ENCODE data around the gene TRIM21.
"Not testable (repeated sequence)": the region's sequence is repeated elsewhere in the genome, so short reads cannot be mapped to it uniquely, and the experiment has no call there.

TRIM21 gene

DNA sequence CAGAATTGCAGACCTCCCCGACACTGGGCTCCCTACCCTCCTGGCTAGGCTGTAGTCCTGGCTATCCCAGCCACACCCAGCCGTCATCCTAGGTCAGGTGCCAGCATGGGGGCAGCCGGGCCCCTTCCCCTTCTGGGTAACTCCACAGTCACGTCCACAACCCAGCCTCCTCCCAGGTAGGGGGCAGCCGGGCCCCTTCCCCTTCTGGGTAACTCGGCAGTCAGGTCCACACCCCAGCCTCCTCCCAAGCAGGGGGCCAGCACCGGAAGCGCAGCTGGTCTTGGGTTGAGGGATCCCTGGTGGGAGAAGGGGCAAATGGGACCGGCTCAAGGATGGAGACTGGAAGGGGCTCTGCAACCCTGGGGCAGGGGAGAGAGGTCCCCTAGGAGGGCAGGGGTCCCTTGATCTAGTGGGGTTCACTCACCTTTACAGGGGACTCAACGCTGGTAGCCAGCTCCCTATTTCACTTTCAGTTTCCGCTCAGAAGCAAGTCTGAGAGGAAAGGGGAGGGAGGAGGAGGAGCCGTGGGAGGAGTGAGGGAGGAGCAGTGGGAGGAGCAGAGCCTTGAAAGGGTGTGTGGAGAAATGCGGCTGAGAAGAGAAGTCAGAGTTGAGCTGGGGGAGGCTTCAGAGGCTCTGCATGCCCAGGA, at the start of gene TRIM21:
Gene TRIM21 (minus strand): TSS at position 494 of the 649 bp plus-strand sequence. CDS start 3,293 bp downstream, outside the sequence.
- no peak for DNase-seq

DNA sequence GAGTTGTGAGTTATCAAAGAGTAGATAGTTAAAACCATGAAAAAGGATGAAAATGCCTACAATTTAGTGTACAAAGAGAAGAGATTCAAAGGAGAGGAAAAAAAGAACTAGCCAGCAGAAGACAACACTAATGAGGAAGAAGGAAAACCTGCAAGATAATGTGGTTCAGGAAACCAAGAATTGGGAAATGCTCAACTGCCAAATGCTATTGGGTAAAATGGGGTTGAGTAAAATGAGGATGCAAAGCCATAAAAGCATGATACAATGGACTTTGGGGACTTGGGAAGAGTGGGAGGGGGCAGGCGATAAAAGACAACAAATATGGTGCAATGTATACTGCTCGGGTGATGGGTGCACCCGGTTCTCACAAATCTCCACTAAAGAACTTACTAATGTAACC, 48.0 kb upstream of the TRIM21 start:
- no peak for DNase-seq

DNA sequence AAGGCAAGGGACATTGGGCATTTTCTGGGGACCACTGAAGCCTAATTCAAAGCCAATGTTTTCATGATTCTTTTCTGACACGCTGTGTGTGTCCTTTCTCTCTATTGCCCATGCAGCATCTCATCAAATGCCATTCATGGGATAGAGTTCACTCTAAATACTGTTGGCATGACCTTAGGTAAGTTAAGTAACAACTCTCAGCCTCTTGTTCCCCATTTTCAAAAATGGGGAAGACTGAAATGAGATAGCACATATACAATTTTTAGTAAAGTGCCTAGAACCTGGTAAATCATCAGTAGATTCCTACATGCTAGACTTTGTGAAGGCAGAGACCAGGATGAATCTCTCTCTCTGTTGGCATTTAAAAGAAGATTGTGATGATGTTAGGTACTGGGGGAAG, 42.9 kb upstream of the TRIM21 start:
- no peak for DNase-seq

DNA sequence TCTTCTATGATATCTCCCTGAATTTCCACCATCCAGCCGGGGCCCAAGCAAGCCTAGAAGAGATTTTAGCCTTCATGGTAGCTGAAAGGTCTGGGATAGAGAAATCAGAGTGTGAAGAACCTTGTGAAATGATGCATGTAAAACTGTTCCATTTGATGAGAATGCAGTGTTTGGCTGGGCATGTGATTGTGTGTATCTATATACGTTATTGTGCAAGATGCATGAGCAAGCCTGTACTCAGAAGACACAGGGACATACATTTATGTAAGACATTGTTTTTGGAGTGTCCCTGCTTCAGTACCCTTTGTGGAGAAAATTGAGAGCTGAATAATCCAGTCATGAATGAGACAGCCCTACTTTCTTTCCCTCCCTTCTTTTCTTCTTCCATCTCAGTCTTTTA, 40.4 kb upstream of the TRIM21 start:
- no peak for DNase-seq

DNA sequence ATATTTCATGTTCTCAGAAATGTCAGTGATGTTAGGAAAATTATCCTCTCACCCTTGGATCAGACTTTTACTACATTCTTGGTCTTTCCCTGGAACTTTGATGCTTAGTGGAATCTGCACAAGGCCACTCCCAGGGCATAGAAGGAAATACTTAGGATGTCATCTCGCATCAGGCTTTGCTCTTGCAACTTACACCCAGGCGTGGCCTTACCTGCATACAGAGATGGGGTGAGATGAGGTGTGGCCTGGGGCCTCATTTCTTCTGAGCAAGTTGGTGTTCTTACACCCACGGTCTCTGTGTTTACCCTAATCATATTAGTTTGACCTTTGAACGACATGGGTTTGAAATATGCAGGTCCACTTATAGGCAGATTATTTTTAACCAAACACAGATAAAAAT, 36.5 kb upstream of the TRIM21 start:
- DNase-seq, result no peak

DNA sequence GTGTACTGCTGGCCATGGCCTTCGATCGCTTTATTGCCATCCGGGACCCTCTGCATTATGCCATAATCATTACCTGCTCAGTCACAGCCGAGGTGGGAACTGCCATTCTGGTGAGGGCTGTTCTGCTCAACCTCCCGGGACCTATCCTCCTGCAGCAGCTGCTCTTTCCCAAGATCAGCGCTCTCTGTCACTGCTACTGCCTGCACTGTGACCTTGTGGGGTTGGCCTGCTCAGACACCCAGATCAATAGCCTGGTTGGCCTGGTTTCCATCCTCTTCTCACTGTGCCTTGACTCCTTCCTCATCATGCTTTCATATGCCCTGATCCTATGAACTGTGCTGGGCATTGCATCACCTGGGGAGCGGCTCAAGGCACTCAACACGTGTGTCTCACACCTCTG, 24.9 kb upstream of the TRIM21 start:
- no peak for DNase-seq

DNA sequence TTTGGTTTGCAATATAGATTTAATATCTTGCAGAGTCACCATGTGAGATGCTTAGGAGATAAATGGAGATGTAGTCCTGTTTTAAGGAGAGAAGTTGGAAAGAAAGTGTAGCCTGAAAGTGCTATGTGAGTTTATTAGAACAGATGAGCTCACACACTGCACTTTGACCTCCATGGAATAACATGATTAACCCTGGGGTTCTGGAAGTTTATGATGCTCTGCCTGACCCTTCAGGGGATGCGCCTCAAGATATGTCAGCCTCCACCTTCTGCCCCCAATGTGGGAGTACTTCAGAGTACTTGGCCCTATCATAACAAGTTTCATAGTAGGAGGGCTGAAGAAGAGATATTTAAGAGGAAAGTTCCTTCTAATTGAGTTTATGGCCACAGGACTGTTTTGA, 23.3 kb upstream of the TRIM21 start:
- no peak for DNase-seq

DNA sequence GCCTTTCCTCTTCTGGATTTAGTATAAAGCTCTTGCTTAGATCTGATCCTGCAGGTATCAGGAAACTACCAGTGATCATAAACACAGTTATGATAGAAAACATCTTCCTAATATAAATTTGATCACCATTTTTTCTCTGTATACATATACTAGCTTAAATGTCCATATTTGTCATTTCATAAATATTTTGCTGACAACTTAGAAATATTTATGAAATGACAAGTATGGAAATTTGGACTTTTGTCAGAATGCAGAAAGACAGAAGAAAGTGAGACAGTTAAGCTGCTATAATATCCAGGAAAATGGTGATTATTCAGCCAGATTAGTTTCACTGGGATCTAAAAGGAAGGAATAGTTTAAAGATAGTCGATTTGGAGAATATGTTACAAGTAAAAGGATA, 22.8 kb upstream of the TRIM21 start:
- DNase-seq, result no peak

DNA sequence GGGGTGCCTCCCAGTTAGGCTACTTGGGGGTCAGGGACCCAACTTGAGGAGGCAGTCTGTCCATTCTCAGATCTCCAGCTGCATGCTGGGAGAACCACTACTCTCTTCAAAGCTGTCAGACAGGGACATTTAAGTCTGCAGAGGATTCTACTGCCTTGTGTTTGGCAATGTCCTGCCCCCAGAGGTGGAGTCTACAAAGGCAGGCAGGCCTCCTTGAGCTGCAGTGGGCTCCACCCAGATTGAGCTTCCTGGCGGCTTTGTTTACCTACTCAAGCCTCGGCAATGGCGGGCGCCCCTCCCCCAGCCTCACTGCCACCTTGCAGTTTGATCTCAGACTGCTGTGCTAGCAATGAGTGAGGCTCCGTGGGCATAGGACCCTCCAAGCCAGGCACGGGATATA, 12.7 kb upstream of the TRIM21 start:
- DNase-seq, result not testable (repeated sequence)

DNA sequence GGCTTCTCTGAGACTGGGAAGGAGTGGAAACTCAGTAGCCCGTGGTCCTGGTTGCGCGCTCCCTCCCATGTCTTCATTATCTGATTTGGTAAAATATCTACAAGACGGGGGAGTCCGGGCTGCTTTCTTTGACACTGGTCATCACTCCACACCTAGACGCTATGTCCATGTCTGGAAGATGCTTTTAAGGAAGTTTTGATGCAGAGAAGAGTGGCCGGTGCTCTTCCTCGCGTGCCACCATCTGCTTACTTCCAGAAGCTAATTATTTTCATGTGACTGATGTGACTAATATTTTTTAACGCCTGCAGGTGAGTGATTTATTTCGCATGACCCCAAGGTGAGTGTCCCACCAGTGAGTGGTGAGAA, 339 bp upstream of the TRIM21 start:
- no peak for DNase-seq

DNA sequence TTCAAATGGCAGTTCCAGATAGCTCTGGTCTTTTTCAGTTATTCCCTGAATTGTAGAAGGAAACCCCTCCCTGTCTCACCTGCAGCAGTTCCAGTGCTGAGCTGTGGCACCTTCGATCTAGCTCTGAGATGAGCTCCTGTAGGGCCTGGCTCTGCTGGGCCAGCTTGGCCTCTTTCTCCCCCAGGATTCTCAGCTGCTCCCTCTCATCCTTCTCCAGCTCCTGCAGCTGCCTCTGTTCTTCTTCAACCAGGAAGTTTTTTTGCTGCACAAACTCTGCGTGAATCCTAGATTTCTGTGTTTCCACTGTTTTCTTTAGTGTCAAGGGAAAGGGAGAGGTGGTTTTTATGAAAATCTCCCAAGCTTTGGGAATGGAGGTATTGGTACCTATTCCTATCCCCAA, 5.3 kb downstream of the TRIM21 start:
- DNase-seq, result no peak

DNA sequence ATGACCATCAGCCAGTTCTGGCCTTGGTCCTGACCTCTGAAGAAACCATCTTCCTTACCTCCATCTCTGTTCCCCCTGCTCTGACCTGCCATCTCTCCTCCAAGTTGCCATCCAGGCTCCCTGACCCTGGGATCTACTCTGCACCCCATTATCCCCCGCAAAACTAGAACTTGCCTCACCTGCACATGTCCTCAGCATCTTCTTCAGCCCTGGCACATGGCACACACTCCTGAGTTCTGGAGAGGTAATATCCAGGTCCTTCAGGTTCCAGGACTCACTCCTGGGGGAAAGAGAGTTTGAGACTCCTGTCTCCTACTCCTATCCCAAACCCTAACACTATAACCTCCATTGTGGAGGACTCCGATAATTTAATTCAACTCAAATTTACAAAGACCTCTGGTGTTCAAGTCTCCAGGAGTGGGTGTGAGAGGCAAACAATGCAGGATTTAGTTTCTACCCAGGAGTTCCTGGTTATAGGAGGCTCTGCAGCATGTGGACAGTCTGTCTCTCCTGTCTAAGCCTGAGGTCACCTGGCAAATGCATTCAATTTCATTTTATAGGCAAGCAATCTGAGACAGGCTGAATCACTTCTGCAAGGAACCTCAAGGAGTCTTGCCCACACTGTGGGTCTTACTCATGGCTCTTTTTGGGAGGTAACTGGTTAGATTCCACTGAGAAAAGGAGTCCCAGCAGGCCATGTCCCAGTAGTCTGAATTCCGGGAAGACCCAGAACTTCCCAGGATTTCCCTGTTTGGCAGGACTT, 7.3 kb downstream of the TRIM21 start:
- DNase-seq, result no peak

DNA sequence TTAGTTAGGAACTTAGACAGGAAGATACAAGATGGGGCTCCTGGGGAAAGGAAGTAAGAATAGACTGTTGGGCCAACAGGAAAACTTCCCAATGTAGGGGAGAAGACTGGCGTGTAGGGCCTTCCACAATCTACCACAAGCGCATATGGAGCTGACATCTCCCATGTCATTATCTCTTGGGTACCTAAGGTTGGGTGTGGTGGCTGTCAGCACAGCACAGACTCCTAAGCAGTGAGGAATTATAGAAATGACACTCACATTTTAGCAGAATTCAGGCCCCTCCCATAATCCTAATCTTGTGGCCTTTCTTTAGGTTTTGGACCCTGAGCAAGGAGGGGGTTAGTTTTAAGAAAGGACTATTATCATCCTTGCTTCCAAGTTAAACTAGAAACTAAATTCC, 11.6 kb downstream of the TRIM21 start:
- no peak for DNase-seq

DNA sequence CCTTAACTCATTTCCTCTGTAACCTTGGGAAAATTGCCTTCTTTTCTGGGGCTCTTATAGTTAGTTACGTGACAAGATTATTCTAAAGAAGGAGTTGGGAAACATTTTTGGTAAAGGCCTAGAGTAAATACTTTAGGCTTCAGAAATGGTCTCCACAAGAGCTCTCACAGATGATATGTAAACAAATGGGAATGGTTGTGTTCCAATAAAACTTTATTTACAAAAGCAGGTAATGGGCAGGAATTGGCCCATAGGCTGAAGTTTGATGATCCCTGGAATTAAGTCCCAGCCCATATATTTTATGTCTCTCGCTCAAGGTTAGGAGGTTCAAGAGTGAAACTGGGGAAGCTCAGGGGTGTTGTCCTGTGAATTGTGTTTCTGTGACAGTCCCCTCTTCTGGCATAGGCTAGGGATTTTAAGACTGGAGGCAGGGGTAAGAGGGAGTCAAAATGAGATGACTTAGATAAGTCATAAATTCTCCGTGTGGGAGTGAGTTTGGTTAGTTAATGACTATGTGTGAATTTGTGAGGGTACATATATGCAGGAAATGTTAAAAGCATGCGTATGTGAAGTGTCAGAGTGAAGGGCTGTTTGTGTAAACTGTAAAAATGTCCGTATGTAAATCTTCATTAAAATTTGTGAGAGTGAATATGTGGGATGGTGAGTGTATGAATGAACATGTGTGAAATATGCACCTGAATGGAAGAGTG, 17.9 kb downstream of the TRIM21 start:
- no peak for DNase-seq

DNA sequence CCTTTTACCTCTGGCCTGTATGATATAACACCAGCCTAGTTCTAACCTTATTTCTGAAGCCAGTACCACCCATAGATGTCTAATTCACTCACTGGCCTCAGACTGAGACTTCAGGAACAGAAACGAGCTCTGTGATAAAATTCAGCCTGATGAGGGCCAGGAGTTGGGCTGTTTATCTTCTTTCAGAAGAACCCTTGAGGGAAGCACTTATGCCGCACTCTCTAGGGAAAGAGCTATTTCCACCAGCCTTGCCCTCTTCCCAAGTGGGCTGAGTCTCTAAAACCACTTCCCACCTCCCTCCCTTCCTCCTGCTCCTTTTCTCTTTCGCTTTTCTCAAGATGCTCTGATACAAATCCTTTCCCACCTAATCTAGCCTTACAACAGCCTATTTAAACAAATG, 23.3 kb downstream of the TRIM21 start:
- DNase-seq, result no peak

DNA sequence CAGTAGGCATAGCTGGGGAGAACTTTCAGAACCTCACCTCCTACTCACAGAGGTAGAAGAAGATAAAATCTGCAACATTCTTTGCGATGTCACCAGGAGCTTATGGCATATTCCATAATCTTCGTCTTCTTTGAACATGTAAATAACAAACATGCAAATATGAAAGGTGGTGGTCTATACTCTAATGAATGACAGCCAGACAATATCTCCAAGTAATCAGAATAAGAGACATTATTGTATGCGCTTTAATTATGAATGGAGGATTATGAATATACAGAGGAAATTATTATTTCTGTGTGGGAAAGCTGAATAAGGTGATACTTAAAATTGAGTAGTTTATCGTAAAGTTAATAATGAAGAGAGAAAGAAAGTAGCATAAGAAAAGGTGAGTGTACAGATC, 25.2 kb downstream of the TRIM21 start, which contains the start of gene OR52B4:
Gene OR52B4 (minus strand): TSS at position 101 of the 400 bp plus-strand sequence. CDS start 91 bp downstream, at position 10.
- DNase-seq, result no peak

DNA sequence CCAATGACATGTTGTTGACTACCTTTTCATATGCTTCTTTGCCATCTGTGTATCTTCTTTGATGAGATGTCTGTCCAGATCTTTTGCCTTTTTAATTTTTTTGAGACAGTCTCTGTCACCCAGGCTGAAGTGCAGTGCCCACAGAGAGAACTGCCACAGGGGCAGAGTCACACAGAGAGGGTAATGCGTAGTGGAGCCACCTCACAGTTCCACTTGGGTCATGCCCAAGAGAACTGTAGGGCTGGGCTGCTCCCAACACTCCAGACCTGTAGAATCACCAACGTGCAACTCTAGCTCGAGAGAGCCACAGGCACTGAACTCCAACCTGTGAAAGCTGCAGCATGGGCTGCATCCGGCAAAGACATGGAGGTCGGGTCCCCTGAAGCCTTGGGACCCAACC, 45.4 kb downstream of the TRIM21 start:
- not testable (repeated sequence) for DNase-seq

DNA sequence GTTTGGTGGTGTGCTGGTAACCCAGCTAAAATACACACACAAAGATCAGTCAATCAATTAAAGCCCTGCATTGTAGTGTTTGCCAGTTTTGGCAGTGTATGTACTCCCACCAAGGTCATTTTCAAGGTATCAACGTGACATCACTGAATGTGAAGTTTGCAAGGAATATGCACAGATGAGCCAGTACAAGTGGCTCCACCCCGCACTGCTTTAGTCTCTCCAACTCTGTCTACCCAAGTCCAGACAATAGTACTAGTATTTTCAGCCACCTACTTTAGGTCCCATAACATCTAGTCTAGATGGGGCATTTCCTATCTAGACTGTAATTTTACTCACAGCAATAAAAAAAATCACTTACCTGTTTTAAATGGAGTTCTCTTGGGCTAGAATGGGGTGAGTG, 48.1 kb downstream of the TRIM21 start:
- not testable (repeated sequence) for DNase-seq

Data from NCI-H1092 treated with DMSO at 0.1 percent for 48 hours (cell line).